HepG2 (cell line): Measurements from ENCODE around the gene CEBPZOS. TPM values are rescaled to one million over a fixed set of nuclear protein-coding genes. Genes with fewer than 3 reads are reported as not detected.

Source experiments
- ATF7 ChIP-seq, 2 experiments: fragments of 450-650 bp in 1 of 2; sonication (generic) in 1 of 2; formaldehyde crosslinking in 1 of 2; IDR thresholded peaks; 2 replicates each; pipeline versions ENCODE4 v1.4.0 to v1.6.1; 2016 to 2020; ENCODE audit warnings: antibody characterized with exemption in 1 of 2, mild to moderate bottlenecking in 1 of 2, missing genetic modification reagents in 1 of 2
- BRCA1 ChIP-seq: sonication (generic); formaldehyde crosslinking; IDR thresholded peaks from 2 replicates; pipeline ENCODE4 v1.4.0; 2020; ENCODE audit warnings: missing genetic modification reagents
- CBX5 ChIP-seq: sonication (generic); formaldehyde crosslinking; IDR thresholded peaks from 2 replicates; pipeline ENCODE4 v1.4.0; 2020; ENCODE audit warnings: missing genetic modification reagents, borderline replicate concordance
- FLYWCH1 ChIP-seq: sonication (generic); formaldehyde crosslinking; IDR thresholded peaks from 2 replicates; pipeline ENCODE4 v1.8.1; 2023; ENCODE audit warnings: mild to moderate bottlenecking, missing genetic modification reagents
- GATAD2A ChIP-seq: IDR thresholded peaks from 2 replicates; pipeline ENCODE4 v1.6.1; 2016
- LCORL ChIP-seq, 2 experiments: fragments of 450-650 bp in 1 of 2; sonication (generic) in 1 of 2; formaldehyde crosslinking in 1 of 2; IDR thresholded peaks; 2 replicates each; pipeline versions ENCODE4 v1.5.0 to v1.6.1; 2017 to 2020; ENCODE audit warnings: antibody characterized with exemption in 1 of 2, missing genetic modification reagents in 1 of 2
- MAFG ChIP-seq: sonication (generic); formaldehyde crosslinking; IDR thresholded peaks from 2 replicates; pipeline ENCODE4 v1.5.1; 2020; ENCODE audit warnings: mild to moderate bottlenecking, missing genetic modification reagents
- MTA3 ChIP-seq: sonication (generic); formaldehyde crosslinking; IDR thresholded peaks from 2 replicates; pipeline ENCODE4 v1.4.0; 2020; ENCODE audit warnings: missing genetic modification reagents
- MXD1 ChIP-seq: sonication (generic); formaldehyde crosslinking; IDR thresholded peaks from 2 replicates; pipeline ENCODE4 v1.4.0; 2020; ENCODE audit warnings: mild to moderate bottlenecking, missing genetic modification reagents
- NFE2L1 ChIP-seq: sonication (generic); formaldehyde crosslinking; IDR thresholded peaks from 2 replicates; pipeline ENCODE4 v1.4.0; 2020; ENCODE audit warnings: missing genetic modification reagents, mild to moderate bottlenecking, borderline replicate concordance
- REL ChIP-seq: sonication (generic); formaldehyde crosslinking; conservative IDR thresholded peaks from 2 replicates; pipeline ENCODE4 v1.8.0; 2022; ENCODE audit warnings: mild to moderate bottlenecking, missing genetic modification reagents, moderate library complexity
- RFXAP ChIP-seq: sonication (generic); formaldehyde crosslinking; IDR thresholded peaks from 2 replicates; pipeline ENCODE4 v1.4.0; 2020; ENCODE audit warnings: missing genetic modification reagents, borderline replicate concordance
- SKI ChIP-seq: fragments of 450-650 bp; IDR thresholded peaks from one replicate; pipeline ENCODE4 v1.6.1; 2018; ENCODE audit warnings: mild to moderate bottlenecking; ENCODE audit not compliant: partially characterized antibody
- SKIL ChIP-seq: sonication (generic); formaldehyde crosslinking; IDR thresholded peaks from 2 replicates; pipeline ENCODE4 v1.8.0; 2022; ENCODE audit warnings: missing genetic modification reagents, mild to moderate bottlenecking, moderate library complexity, borderline replicate concordance
- SMAD9 ChIP-seq: sonication (generic); formaldehyde crosslinking; IDR thresholded peaks from 2 replicates; pipeline ENCODE4 v1.5.1; 2020; ENCODE audit warnings: mild to moderate bottlenecking, missing genetic modification reagents
- SP2 ChIP-seq: sonication (generic); formaldehyde crosslinking; IDR thresholded peaks from 2 replicates; pipeline ENCODE4 v1.5.1; 2020; ENCODE audit warnings: mild to moderate bottlenecking, missing genetic modification reagents
- TEAD2 ChIP-seq: sonication (generic); formaldehyde crosslinking; IDR thresholded peaks from 2 replicates; pipeline ENCODE4 v1.9.0; 2021; ENCODE audit warnings: missing genetic modification reagents
- ZBTB1 ChIP-seq: sonication (generic); formaldehyde crosslinking; IDR thresholded peaks from 2 replicates; pipeline ENCODE4 v1.4.0; 2020; ENCODE audit warnings: missing genetic modification reagents, borderline replicate concordance
- ZIK1 ChIP-seq: sonication (generic); formaldehyde crosslinking; IDR thresholded peaks from 2 replicates; pipeline ENCODE4 v1.5.0; 2020; ENCODE audit warnings: mild to moderate bottlenecking, low read depth, missing genetic modification reagents, borderline replicate concordance
- ZMAT3 ChIP-seq: sonication (generic); formaldehyde crosslinking; conservative IDR thresholded peaks from 2 replicates; pipeline ENCODE4 v1.7.0; 2021; ENCODE audit warnings: missing genetic modification reagents
- ZNF205 ChIP-seq: IDR thresholded peaks from 2 replicates; pipeline ENCODE4 v1.6.1; 2018; ENCODE audit warnings: missing biosample characterization, missing genetic modification reagents
- ZNF264 ChIP-seq: sonication (generic); formaldehyde crosslinking; IDR thresholded peaks from 2 replicates; pipeline ENCODE4 v1.4.0; 2020; ENCODE audit warnings: missing genetic modification reagents
- ZNF382 ChIP-seq: sonication (generic); formaldehyde crosslinking; IDR thresholded peaks from 2 replicates; pipeline ENCODE4 v1.5.0; 2020; ENCODE audit warnings: missing genetic modification reagents, mild to moderate bottlenecking, borderline replicate concordance
- ZNF501 ChIP-seq: sonication (generic); formaldehyde crosslinking; IDR thresholded peaks from 2 replicates; pipeline ENCODE4 v1.5.1; 2020; ENCODE audit warnings: mild to moderate bottlenecking, moderate library complexity, missing genetic modification reagents
- ZNF615 ChIP-seq: sonication (generic); formaldehyde crosslinking; IDR thresholded peaks from 2 replicates; pipeline ENCODE4 v1.5.0; 2020; ENCODE audit warnings: mild to moderate bottlenecking, missing genetic modification reagents, borderline replicate concordance
- ZUFSP ChIP-seq: sonication (generic); formaldehyde crosslinking; IDR thresholded peaks from 2 replicates; pipeline ENCODE4 v1.9.0; 2021; ENCODE audit warnings: missing genetic modification reagents, mild to moderate bottlenecking, borderline replicate concordance
- polyA plus RNA-seq, 8 experiments: library from polyadenylated mRNA; depleted of rRNA in 3 of 8; stranded (reverse) in 7 of 8; unstranded in 1 of 8; fragments of >200 nt; fragmentation: Illumina TruSeq in 4 of 8; extraction: Trizol in 4 of 8; gene quantifications; 2 replicates each; pipeline versions ENCODE4 v1.2.1 to v1.2.3, GENCODE V29; 2011 to 2016; ENCODE audit warnings: low read depth in 4 of 8, missing spikeins in 1 of 8, mixed read lengths in 1 of 8; ENCODE audit not compliant: insufficient read depth in 1 of 8
- total RNA-seq, 5 experiments: library from RNA; depleted of rRNA; stranded (reverse); fragments of >200 nt; fragmentation: Illumina TruSeq; extraction: Trizol; gene quantifications; 2 replicates each; pipeline ENCODE4 v1.2.3, GENCODE V29; 2016; ENCODE audit warnings: low read depth in 1 of 5

The CEBPZOS gene
- total and polyA plus RNA-seq, 2 of the 13 experiments (the other 11 are each of a cell fraction or from before 2014, with no cell fraction given) = 18.6 to 44.7 TPM

- TF ChIP-seq FLYWCH1 (CRISPR knock-in tag) = no peak
- no peak for TF ChIP-seq SKIL (CRISPR knock-in tag)
- no peak for TF ChIP-seq LCORL (IDR thresholded peaks at IDR 0.05)
- peak; percentile 49 for TF ChIP-seq LCORL (CRISPR knock-in tag; IDR thresholded peaks at IDR 0.05)
- peak; percentile 35; the same call in 1 of the 2 replicates for TF ChIP-seq RFXAP
- TF ChIP-seq MAFG = no peak
- peak; percentile 95 for TF ChIP-seq ZNF501 (CRISPR knock-in tag)
- no peak for TF ChIP-seq ATF7 (IDR thresholded peaks at IDR 0.05)
- peak; percentile 61; the same call in 1 of the 2 replicates for TF ChIP-seq ATF7 (CRISPR knock-in tag; IDR thresholded peaks at IDR 0.05)
- peak; percentile 71; the same call in 1 of the 2 replicates for TF ChIP-seq BRCA1 (CRISPR knock-in tag)
- peak; percentile 81 for TF ChIP-seq ZNF205
- peak; percentile 95; the same call in 1 of the 2 replicates for TF ChIP-seq MXD1 (CRISPR knock-in tag)
- TF ChIP-seq NFE2L1 (CRISPR knock-in tag) = peak; percentile 82; the same call in 1 of the 2 replicates
- TF ChIP-seq ZNF382 = no peak
- no peak for TF ChIP-seq MTA3 (CRISPR knock-in tag)
- TF ChIP-seq CBX5 (CRISPR knock-in tag) = peak; percentile 81; the same call in 1 of the 2 replicates
- TF ChIP-seq ZIK1 (CRISPR knock-in tag) = peak; percentile 68; the same call in 1 of the 2 replicates
- peak; percentile 66 for TF ChIP-seq SP2 (CRISPR knock-in tag)
- TF ChIP-seq ZBTB1 (CRISPR knock-in tag) = no peak; the same call in 1 of the 2 replicates
- no peak for TF ChIP-seq ZUFSP (CRISPR knock-in tag)
- no peak for TF ChIP-seq SKI
- TF ChIP-seq ZNF615 = 0 out of 2 replicates have a peak, but pooled peaks have one; percentile 58
- TF ChIP-seq ZNF264 (CRISPR knock-in tag) = peak; percentile 89
- no peak for TF ChIP-seq SMAD9 (CRISPR knock-in tag)
- no peak for TF ChIP-seq TEAD2 (CRISPR knock-in tag)
- peak; percentile 66 for TF ChIP-seq GATAD2A
- TF ChIP-seq ZMAT3 (CRISPR knock-in tag) = peak; percentile 73; the same call in 1 of the 2 replicates
- TF ChIP-seq REL (CRISPR knock-in tag) = 0 out of 2 replicates have a peak, but pooled peaks have one; percentile 33
Measured at GRCh38 chr2:37231241-37232130, 35.2 kb downstream of the CEBPZOS start, which contains the start of the genes CEBPZ and NDUFAF7 (continued).
